Ecto neural progenitor cell (in vitro differentiated cells): ENCODE results near the gene KLF2.
"Not testable (repeated sequence)": the region's sequence is repeated elsewhere in the genome, so short reads cannot be mapped to it uniquely, and the experiment has no call there.

Experiments
- DNase-seq: peaks from one replicate; pipeline ENCODE4 v3.0.0-alpha.2; 2018; ENCODE audit warnings: low spot score

Gene KLF2

DNA sequence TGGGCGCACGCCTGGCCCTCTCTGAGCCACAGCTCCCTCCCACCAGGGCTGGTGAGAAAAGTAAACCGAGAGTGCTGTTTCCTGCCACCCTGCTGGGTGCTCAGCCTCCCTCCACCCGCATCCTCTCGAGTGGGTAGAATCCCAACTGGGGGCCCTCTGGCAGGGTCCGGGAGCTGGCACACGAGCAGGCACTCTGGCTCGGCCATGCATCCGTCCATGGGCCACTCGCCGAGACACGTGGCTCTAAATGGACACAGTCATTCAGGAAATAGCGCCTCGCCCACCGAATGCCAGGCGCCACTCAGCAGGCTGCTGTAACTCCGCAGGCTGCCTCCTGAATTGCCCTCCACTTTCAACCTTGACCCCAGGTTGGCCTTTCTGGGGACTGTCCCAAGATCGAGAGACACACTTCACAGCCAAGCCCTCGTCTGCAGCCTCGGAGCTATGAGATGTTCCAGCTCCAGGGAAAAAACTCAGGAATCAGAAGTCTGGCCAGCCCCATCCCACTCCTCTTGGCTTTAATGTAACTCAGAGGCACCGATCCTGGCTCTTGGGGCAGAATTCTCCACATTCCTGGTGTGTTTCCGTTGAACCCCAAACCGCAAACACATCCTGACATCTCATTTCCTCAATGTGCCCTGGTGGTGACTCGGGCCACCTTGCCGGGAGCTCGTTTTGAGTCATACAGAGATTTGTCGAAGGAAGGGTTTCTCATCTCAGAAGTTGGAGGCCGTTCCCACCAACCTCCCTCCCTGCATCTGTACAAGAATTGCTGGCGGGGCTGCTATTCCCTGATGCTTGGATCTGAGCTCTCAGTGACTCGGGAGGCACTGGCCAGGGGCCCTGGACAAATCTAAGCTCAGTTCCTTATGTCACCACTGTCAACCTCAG lies 14.1 kb downstream of the KLF2 start:
- no peak for DNase-seq

DNA sequence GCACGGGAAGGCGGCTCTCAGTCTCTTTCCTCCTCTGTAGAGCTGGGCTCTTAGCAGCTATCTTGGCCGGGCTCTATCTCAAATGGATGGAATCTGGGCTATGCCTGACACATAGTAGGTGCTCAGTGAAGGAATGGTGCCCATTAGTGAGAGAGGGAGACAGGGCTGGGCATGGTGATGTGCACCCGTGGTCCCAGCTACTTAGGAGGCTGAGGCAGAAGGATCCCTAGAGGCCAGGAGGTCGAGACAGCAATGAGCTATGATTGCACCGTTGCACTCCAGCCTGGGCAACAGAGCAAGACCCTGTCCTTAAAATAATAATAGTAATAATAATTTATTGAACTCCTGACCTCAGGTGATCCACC lies 14.7 kb downstream of the KLF2 start:
- DNase-seq: no peak

DNA sequence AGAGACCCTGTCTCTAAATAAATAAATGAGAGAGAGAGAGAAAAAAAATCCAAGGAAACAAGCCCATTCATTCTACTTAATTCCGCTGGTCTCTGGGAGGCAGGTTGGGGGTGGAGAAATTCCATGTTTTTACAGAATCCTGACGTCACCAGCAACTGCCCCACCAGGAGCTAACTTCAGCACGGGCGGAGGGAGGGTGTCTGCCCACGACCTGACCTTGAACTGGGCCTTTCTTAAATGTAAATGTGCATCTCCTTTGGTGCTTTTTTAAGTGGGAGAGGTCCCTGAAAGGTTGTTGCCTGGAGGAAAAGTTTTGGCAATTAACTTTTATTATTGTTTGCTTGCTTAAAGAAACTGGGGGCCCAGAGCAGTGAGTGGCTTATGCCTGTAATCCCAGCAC lies 15.5 kb downstream of the KLF2 start:
- DNase-seq: no peak

DNA sequence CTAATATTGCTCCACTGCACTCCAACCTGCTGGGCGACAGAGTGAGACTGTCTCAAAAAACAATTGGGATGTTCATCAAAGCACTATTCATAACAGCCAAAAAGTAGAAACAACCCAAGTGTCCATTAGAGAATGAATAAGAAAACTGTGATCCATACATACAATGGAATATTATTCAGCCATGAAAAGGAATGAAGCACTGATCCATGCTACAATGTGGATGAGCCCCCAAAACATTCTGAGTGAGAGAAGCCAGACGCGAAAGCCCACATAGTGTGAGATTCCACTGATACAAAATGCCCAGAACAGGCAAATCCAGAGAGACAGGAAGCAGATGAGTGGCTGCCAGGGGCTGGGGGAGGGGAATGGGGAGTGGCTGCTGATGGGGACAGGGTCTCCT lies 16.0 kb downstream of the KLF2 start:
- no peak for DNase-seq

DNA sequence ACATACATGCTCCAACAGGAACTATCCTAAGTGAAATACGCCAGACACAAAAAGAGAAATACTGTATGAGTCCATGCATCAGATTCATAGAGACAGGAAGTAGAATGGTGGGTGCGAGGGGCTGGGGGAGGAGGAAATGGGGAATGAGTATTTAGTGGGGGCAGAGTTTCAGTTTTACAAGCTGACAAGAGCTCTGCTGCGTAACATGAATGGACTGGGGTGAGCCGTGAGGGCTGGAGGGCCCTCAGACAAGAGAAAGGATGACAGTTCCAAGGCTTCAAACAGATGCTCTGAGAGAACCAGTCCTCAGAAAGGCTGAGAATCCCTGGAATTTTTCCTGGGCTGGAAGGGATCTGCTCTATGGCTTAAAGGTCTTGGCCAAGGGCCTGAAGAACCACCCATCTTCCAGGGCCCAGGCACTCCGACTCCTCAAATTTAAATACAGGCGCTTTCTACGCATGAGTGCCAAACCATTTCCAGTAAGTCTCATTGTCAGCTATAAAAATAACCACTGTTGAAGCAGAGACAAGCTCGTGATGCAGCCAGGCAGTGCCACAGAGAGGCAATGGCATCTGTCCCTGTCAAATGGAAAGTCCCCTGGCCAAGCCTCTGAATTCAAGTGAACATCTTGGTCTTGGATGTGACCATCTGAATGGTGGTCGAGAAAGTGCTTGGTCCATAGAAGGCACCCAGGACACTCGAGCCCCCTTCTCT lies 17.5 kb downstream of the KLF2 start:
- no peak for DNase-seq

DNA sequence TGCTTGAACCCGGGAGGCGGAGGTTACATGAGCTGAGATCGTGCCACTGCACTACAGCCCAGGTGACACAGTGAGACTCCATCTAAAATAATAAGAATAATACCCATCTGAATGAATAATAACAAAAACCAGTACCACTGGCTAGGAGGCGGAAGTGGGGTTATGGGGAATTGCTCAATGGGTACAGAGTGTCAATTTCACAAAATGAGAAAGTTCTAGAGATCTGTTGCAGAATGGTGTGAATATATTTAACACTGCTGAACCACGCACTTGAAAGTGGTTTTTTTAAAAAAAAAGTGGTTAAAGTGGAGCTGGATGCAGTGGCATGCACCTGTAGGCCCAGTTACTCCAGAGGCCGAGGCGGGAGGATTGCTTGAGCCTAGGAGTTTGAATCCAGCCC lies 18.5 kb downstream of the KLF2 start:
- DNase-seq: no peak

DNA sequence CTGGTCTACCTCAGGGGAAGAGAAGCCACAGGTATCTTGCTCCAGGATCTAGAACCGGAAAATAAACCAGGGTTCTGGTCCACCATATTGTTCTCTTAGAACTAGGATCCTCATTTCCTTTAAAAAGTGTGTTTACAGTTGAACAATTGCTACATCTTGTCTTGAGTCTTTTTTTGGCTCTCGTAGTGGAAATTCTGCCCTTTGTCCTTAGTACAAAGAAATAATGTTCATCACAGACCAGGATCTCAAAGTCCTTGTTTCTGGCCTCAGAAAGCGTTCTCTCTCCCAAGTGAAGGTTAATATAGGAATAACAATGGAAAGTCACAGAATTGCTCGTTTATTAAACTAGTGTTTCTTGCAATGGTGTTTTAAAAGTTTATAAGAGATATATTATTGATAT lies 20.8 kb downstream of the KLF2 start:
- no peak for DNase-seq

DNA sequence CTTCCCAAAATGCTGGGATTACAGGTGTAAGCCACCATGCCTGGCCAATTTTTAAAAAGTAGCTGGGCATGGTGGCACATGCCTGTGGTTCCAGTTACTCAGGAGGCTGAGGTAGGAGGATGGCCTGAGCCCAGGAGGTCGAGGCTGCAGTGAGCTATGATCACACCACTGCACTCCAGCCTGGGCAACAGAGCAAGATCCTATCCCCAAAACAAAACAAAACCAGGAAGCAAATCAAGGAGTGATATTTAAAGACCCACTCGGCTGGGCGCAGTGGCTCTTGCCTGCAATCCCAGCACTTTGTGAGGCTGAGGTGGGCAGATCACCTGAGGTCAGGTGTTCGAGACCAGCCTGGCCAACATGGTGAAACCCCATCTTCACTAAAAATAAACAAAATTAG lies 22.5 kb downstream of the KLF2 start:
- not testable (repeated sequence) for DNase-seq

DNA sequence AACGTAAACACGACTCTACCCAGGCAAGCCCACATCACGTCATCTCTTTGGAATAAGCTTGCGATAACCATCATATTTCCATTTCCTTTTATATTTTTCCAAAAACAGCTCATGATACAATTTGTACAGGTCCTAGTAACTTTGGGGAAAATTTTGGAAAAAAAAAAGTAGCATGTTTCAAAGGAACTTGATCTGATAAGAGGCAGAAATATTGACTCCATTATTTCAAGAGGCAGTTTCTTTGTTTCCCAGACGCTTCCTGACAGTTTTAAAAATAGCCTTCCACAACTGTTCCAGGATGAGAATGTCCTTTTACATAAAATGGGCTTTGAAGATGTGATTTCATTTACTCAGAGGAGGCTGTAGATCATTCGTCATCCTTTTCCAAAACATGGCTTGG lies 23.1 kb downstream of the KLF2 start:
- no peak for DNase-seq

DNA sequence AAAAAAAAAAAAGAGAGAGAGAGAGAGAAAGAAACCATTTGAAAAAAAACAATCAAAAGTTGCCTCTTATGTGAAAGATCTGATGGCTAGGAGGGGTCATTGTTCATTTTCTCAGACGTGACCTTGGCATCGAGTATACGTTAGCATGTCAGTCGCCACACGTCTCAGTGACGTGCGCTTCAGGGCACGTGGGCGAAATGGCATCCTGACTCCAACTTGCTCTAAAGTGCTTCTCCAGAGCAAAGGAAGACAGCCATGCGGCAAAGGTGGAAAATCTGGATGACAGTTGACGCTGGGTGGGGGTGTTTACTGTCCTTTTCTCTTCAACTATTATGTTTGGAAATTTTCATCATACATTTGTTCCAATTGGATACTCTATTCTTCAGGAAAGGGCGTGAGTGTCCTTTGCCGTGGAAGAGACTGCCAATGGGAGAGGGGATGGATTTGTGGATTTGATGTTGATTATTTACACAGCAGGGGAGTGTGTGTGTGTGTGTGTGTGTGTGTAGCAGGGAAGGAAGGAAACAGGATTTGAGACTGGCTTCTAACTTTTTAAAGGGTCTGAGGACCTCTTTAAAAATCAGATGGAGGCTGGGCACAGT lies 25.0 kb downstream of the KLF2 start:
- DNase-seq: no peak

DNA sequence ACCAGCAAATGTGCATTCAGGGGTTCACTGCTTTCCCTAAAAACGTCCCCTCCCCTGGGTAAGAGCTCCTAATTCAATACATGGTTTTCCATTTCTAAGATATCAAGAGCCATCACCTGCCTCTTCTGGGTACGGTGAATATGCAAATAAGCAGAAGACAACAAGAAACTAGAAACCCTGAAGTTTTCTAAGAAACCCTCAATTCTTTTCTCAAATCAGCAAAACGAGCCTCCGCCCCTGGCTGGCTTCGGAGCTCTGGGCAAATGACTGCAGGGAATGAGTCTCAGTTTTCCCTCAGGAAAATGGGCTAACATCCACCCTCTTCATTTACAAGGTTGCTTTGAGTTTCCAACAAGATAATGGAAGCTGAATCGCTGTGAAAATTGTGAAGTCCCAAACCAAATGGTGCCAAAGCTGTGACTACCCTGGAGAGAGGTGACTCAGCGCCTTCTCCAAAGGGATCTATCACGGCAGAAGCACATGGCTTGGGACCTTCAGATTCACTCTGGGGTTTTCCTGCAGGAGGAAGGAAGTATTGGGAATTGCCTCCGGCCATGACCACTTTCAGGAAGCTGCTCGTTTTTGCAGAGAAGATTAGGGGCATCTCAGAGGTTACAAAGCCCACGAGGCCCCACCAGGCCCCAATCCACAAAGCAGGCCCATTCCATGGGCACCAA lies 26.6 kb downstream of the KLF2 start:
- DNase-seq: no peak

DNA sequence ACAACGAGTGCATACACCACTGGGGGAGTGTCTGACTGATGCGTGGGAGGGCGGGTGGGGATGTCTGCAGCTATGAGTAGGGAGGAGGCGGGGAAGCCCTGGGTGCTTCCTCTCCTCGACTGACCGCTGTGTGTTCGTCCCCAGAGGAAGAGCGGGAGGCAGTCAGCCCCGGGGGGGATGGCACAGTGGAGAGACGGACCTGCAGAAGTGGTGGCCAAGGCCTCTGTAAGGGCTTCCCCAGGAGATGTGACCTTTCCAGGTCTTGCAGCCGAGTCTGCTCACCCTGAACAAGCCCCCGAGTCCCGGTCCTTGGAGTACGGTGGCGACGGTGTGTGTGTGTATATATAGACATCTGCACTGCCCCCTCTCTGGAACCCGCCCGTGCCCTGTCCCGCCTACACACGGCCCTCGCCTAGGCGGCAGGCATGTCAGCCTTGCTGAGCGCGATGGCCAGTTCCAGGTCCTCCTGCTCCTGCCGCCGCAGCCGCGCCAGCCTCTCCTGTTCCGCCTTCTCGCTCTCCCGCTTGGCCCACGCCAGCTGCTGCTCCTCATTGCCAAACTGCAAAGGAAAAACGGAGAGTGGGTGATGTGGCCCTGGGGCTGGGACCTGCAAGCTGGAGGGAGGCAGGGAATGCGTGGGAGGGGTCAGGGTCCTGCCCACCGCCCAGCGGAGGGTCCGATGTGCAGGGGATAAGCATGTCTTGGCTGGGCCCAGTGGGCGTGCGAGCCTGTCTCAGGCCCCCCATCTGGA lies 30.8 kb downstream of the KLF2 start:
- DNase-seq: no peak

DNA sequence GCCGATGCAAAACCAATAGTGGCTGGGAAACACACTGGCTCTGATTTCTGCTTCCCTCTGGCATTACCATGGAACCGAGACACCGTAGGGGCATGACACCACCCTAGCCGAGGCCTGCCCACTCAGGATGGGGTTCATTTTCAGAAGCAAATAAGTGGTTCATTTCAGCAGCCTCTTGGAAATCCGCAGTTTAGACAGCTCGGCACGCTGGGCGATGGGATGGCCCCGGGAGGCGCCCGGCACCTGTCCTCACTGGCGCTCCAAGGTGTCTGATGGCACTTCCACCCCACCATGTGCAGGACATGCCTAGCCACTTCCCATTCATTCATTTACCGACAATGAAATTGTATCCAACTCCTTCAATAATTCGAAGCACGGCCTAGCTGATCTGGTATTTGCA lies 33.8 kb downstream of the KLF2 start:
- DNase-seq: no peak

DNA sequence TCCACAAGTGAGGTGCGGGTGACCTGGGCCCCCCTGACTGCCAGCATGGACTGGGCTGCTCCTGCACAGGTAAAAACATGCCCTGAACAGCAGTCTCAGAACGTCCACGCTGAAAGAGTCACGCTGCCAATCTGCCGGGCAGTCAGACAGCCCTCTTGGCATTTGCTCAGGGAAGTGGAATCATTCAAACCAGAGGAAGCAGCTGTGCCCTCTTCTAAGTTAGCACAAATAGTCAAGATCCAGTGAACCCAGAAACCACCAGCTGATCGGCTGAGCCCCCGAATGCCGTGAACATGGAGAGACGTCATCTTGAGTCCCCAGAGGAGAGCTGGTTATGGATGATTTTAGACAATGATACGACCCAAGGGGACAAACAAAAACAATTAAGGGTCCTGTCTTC lies 34.4 kb downstream of the KLF2 start:
- DNase-seq: no peak

DNA sequence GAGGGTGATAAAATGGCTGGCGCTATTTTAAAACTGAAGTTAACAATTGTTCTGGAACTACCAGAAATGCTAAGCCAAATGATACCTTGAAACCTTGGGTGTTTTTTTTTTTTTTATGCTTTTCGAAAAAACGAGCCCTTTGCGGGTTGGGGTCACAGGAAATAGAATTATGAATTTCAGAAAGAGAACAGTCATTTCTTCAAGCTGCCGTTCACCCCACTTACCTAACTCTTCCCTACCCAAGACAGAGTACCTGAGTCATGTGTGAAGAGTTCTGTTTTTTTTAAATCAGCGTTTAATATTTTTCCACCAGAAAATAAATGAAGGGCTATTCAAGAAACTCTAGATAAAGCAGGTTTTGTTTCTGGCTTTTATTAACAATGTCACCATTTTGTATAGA lies 35.3 kb downstream of the KLF2 start:
- DNase-seq: no peak

DNA sequence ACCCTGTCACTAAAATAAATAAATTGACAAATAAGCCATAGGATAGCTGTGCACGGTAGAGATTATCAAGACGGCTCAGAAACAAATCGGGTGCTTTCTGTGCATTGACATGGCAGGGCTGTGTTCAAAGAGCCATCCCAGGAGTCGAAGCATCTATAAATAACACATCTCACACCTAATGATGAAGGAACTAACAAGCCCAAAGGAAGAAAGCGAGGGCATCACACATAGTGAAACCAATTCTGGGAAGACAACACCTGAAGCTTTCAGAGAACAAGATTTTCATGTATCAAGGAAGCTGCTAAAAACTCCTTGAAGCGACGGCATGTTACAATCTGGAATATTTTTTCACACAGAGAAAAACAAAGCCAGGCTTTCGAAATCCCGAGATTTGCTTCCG lies 36.1 kb downstream of the KLF2 start:
- DNase-seq: no peak

DNA sequence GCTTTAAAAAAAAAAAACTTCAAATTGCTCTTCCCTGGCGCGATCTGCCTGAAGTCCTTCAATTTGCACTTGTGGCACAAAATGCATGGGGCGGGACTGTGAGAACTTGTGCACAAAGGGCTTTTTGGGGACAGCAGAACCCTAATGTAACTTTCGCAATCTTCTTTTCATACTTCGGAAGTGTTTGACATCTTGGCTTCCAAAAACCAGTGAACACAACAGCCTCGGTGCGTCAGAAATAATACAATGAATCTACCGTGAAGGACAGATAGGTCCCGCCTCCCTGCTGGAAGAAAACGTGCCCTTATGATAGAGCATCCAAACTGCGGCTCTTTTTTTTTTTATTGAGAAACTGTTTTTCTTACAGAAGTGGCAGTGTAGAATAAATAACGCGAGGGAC lies 36.6 kb downstream of the KLF2 start:
- no peak for DNase-seq

DNA sequence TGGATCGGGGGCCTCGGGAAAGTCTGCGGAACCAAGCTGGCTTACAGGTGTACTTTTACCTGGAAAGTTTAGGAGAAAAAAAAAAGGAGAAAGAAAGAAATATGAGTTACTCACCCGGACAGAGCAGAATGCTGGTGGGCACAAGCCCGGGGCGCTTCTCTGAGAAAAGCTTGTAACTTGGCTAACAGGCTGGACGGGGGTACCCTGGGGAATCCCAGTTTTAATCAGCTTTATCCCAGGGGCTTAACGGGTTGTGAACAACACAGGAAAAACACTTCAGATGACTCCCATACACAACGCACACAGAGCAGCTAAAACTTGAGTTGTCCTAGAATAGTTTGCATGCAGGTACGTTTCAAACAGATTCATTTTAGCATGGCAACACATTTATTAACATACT lies 37.3 kb downstream of the KLF2 start:
- no peak for DNase-seq

DNA sequence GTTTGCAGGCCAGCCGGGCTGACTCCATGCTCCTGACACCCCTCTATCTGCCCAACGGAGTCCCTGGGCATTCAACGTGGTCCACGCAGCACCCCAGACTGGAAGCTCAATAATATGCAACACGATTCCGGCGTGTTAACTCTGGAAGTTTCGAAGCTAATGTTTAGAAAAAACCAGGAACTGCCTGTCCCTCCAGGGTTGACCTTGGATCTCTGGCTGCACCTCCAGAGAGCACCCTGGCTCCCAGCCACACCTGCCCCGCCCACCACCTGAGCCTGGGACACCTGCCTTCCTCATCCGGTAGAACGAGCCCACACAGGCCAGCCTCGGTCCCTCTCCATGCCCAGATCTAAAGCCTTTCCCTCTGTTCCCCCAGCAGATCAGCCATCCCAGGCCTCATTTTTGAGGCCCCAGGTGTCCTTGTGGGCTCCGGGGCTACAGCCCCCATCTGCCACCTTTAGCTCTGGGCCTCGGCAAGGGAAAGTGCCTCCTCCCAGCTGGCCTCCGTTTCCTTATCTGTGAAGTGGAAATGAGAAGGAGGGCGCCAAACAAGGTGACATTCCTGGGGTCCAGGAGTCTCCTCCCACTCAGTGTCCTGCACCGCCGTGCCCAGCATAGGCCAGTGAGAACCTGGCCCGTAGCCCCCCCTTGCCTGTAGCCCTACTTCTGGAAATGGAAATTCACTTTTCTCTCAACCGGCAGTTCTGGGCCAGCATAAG lies 38.7 kb downstream of the KLF2 start:
- no peak for DNase-seq

DNA sequence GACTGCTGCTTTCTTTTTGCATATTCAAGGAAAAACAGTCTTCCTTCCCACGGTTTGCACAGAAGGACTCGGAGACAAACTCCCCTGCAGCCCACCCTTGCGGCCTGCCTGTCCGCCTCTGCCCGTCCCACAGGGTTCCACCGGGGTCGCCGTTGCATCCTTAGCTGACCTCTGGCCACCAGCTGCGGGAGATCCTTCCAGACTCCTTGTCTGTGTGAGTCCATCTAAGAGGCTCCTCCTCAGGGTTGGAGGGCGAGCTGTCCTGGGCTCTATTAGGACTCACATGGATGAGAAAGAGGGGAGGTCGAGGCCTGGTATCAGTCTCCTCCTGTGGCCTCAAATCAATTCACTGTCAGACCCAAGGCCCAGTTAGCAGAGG lies 39.2 kb downstream of the KLF2 start:
- DNase-seq: no peak

DNA sequence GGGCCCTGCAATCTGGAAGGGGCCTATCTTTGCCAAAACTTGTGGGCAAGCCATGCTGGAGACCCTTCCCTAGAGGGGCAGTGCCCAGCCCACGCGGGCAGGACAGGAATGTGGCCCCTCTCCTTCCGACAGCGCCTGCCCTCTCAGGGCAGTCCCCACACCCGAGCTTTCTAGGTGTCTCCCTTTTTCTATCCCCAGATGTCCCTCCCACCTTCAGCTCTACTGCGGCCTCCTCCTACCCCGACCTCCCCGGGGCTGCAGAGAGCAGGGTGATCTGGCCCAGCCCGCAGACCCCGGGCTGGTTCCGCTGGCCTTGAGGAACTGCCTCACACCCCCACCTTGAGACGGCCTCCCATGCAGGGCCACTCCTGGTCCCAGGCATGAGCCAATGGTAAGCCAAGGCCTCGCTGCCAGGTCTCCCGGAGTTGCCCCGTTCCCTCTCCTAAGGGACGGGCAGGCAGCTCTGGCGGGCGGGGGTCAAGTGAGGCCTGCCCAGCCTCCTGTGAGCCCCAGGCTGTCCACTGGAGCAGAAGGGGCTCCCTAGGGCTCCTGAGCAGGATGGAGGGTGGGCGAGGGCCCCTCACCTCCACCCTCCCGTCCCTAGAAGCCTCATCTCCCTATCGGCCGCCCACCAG lies 39.7 kb downstream of the KLF2 start:
- no peak for DNase-seq
